ENCODE data around the gene CXCL16.

The CXCL16 gene

GRCh38 chr17:4750606-4751005 is 10.9 kb upstream of the CXCL16 start:
- no peak for DNase-seq

GRCh38 chr17:4748686-4749085 is 9.0 kb upstream of the CXCL16 start:
- DNase-seq, result no peak

DNA sequence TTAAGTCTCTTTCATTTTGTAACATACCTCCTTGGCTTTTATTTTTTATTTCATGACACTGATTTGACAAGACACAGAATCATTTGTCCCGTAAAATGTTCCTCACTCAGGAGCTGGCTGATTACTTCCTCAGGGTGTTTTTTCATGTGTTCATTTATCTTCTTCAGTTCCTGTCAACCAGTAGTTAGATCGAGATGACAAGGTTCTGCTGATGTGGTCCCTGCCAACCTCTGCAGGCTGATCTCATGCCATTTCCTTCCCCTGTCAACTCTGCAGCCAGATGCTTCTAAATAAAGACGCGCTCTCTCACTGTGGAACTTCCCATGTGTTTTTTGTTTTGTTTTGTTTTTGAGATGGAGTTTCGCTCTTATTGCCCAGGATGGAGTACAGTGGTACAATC is 8.1 kb upstream of the CXCL16 start:
- DNase-seq, result no peak

- DNase-seq, result no peak
These were observed 5.6 kb upstream of the CXCL16 start for GRCh38 chr17:4744999-4745969.

GRCh38 chr17:4743898-4744297 is 4.2 kb upstream of the CXCL16 start:
- DNase-seq, result no peak

GRCh38 chr17:4743216-4743615 is 3.5 kb upstream of the CXCL16 start:
- no peak for DNase-seq

GRCh38 chr17:4742629-4743028 is 2.9 kb upstream of the CXCL16 start:
- no peak for DNase-seq

DNA sequence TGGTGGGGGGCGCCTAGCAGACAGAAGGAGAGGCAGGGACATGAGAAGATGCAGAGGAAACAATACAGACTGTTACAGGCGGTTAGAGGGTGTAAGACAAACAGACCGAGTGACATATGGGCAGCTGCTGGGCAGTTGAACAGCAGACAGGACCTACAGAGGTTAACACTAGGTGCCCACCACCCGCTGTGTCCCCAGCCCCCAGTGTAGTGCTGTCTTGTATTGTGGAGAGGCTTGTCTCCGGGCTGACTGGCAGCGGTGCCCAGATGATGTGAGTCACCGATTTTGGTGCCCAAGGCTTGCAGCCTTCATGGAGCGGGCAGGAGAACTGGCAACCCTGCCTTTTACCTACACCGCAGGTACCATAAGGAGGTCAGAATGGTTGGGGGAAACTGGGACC is 2.4 kb upstream of the CXCL16 start:
- no peak for DNase-seq

DNA sequence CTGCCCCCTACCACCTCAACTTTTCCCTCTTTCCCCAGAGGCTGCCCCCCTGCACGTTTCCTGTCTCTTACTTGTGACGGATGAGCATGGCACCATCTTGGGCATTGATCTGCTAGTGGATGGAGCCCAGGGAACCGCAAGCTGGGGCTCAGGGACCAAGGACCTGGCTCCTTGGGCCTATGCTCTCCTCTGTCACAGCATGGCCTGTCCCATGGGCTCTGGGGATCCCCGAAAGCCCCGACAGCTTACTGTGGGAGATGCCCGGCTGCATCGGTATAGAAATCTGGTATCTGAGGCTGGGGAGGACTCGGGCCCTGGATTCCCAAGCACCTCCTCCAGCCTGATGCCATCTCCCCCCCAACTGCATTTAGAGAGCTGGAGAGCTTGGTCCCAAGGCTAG is 1.8 kb upstream of the CXCL16 start:
- DNase-seq, result no peak

DNA sequence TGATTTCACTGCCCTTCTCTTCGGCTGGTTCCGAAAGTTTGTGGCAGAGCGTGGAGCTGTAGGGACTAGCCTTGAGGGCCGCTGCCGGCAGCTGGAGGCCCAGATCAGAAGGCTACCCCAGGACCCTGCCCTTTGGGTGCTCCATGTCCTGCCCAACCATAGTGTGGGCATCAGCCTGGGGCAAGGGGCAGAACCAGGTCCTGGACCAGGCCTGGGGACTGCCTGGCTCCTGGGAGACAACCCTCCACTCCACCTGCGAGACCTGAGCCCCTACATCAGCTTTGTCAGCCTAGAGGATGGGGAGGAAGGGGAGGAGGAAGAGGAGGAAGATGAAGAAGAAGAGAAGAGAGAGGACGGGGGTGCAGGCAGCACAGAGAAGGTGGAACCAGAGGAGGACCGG is 856 bp upstream of the CXCL16 start:
- DNase-seq, result no peak

GRCh38 chr17:4740025-4740351 is 260 bp upstream of the CXCL16 start:
- DNase-seq, result no peak

DNA sequence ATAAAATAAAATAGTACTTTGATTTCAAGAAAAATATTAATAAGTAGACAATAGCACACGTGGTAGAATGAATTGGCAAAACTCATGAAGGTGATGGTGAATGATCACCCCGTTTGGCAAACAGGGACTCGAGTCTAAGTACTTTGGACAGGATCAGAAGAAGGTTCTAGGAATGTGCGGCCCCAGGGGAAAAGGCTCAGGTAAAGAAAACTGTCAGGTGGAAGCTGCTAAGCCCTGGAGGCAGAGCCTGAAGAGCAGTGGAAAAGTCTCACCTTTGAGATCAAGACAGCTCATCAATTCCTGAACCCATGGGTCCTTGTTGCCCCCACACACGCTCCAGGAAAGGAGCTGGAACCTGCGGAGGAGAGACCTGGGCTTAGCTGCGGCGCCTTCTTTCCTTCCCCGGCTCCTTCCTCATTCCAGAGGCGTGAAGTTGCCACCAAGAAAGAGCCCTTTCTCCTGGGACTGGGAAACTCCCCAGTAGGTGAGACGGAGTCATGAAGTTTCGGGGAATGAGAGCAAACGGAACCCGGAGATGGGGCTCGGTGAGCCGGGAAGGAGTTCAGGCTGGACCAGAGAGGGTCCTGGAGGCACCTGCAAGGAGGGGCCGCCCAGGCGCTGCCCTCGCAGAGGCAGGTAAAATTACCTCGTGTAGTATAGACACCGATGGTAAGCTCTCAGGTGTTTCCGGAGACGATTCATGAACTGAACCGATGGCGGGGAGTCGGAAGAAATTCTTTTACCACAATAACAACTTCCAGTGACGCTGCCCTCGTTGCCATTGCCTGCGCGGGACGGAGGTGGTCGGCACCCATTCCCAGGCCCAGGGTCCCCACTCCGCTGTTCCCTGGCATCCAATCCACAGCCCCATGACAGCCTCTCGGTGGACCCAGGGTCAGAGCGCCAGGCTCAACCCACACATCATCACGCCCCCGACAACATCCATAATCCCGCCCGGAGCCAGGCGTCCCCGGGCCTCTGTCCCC is 1.3 kb downstream of the CXCL16 start:
- DNase-seq, result no peak

DNA sequence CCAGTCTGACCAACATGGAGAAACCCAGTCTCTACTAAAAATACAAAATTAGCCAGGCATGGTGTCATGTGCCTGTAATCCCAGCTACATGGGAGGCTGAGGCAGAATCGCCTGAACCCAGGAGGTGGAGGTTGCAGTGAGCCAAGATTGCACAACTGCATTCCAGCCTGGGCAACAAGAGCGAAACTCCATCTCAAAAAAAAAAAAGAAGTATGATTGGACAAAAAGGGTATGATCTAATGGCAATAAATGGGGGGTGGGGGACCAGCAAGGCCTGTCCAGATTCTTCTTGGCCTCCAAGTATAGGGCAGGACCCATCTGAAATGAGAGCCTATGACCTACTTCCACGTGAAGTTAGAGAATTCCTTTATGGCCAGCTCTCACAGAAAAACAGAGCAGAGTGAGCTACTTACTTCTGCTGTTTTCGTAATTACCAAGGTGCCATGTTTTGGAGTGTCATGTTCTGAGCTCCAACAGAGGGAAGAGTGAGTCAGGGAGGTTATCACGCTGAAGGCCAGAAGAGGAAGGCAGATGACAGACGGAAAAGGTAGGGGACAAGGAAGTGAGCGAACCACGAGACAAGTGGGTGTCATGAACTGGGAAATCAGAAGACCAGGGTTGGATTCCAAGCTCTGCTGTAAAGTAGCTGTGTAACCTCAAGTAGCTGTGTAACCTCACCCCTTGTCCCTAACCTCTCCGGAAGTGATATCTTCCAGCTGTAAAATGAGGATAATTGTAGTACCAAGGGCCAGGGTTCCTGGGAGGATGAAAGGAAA is 3.7 kb downstream of the CXCL16 start:
- no peak for DNase-seq

DNA sequence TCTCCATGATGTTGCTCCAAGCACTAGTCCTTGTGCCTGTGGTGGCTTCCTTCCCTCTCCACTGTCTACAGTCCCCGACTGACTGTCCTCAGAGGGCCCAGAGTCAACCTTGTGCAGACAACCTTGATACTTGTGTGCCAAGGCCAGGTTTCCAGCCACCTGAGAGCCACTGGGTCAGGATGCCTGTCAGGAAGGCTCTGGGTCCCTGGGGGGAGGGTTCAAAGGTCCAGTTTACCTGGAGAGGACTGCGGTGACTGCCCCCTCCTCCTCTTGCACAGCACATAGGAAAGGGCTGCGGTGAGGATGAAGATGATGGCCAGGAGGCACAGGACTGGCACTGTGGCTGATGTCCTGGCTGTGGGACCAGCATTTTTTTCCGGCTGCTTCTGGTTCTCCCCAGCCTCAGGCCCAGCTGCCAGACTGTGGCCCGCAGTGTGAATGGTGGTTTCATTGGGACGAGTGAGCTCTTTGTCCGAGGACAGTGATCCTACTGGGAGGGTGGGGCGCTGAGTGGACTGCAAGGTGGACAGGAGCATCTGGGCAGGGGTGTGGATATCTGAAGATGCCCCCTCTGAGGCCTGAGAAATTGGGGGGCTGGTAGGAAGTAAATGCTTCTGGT is 4.8 kb downstream of the CXCL16 start:
- DNase-seq, result no peak

DNA sequence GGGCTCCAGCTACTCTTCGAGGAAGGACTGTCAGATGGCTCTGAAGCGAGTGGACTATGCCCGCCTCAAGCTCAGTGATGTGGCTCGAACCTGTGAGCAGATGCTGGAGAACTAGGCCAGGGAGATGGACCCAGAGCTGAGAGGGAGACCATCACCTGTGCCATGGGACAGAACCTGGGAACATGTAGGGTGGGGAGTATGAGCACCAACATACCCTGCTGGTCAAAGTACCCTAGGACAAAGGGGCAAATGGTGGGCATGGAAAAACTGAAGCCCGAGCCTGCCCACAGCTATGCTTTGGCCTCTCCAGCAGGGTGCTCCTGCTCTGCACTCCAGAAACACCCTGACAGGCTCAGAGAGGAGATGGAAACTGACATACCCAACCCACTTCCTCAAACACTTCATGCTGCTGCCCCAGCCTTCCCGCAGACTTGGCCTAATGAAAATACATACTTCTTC is 6.6 kb downstream of the CXCL16 start:
- DNase-seq, result no peak

- no peak for DNase-seq
These were observed 11.6 kb downstream of the CXCL16 start for GRCh38 chr17:4728124-4728523.

- no peak for DNase-seq
These were observed 13.9 kb downstream of the CXCL16 start for GRCh38 chr17:4725646-4726310.

DNA sequence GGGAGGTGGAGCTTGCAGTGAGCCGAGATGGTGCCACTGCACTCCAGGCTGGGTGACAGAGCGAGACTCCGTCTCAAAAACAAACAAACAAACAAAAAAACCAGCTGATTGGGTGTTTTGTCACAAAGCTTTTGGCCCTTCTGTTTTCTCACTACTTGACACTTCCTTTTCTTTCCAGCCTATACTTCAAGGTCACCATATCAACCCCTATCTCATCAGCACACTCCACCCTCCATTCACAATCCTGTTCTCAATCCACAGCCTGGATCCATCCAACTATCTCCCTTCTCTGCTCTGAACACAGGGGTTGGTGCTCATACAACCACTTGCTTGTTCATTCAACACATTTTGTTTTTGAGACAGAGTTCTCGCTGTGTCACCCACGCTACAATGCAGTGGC is 15.1 kb downstream of the CXCL16 start:
- no peak for DNase-seq

DNA sequence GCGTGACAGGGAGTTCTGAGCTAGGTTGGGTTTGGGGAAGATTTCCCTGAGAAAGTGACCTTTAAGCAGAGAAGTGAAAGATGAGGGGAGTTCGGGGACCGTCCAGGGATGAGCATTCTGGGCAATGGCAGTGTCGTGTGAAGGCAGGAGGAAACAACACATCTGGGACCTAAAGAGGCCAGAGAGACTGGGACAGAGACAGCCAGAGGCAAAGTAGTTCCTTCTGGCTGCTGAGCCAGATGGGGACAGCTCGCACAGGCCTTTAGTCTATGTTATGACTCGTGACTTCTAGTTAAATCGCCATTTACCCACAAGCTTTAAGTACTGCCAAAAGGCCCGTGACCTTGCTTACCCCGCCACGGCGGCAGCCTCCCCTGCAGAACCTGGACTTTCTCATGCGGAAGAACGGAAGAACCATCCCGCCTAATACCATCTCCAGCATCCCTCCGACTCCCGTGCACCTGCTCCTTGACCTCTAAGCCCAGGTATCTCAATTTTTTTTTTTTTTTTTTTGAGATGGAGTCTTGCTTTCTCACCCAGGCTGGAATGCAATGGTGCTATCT is 17.0 kb downstream of the CXCL16 start:
- no peak for DNase-seq

- DNase-seq, result no peak
These were observed 18.3 kb downstream of the CXCL16 start for GRCh38 chr17:4721203-4722135.
